Brain microvascular endothelial cell (primary cell): Measurements from ENCODE around the gene ZSCAN10.

ENCODE experiments used
- DNase-seq: peaks from one replicate; pipeline ENCODE4 v3.0.0-alpha.2; 2020
- H3K27ac ChIP-seq: fragments of 250-450 bp; sonication (Bioruptor Pico); 2 replicates; pipeline ENCODE4 v1.5.1; 2020; ENCODE audit warnings: mild to moderate bottlenecking, moderate library complexity
- H3K27me3 ChIP-seq: fragments of 250-450 bp; sonication (Bioruptor Pico); replicated peaks from 2 replicates; pipeline ENCODE4 v1.5.1; 2020; ENCODE audit warnings: mild to moderate bottlenecking
- H3K36me3 ChIP-seq: fragments of 250-450 bp; sonication (Bioruptor Pico); replicated peaks from 2 replicates; pipeline ENCODE4 v1.5.1; 2020; ENCODE audit warnings: mild to moderate bottlenecking
- H3K4me3 ChIP-seq: 2 replicates; pipeline ENCODE4 v1.5.1; 2011; ENCODE audit warnings: low read depth, mild to moderate bottlenecking, control low read depth, low read length, moderate library complexity
- CTCF ChIP-seq: IDR thresholded peaks from 2 replicates; pipeline ENCODE4 v1.5.1; 2011; ENCODE audit warnings: low read depth, mild to moderate bottlenecking, moderate library complexity, low read length, control low read depth, inconsistent platforms; ENCODE audit errors: missing control alignments
- in situ Hi-C: cut with HindIII; loops from 2 replicates; pipeline ENCODE4 v1.10.0; 2017; ENCODE audit warnings: low sequenced_read_pairs, low pct_ligation_motif_present

The ZSCAN10 gene

GRCh38 chr16:3137267-3137666 is 38.2 kb upstream of the ZSCAN10 start:
- no peak for DNase-seq
- Histone ChIP-seq H3K36me3 (peaks cover 18% of the 10 kb centered on the region), H3K27me3 (no peaks in the 10 kb centered on the region), H3K4me3 (no peak overlapping the region), H3K27ac (no peak overlapping the region)
- TF ChIP-seq CTCF, result no peak
- in situ Hi-C loops, result no loop called here

- Histone ChIP-seq H3K27ac (peak overlapping the region; percentile 57), H3K4me3 (peak overlapping the region; percentile 85), H3K36me3 (peaks cover 16% of the 10 kb centered on the region), H3K27me3 (no peaks in the 10 kb centered on the region)
- in situ Hi-C loops, result no loop called here
- no peak for DNase-seq
- no peak for TF ChIP-seq CTCF
These were observed 36.1 kb upstream of the ZSCAN10 start for GRCh38 chr16:3135126-3135715.

GRCh38 chr16:3134338-3135125 is 35.4 kb upstream of the ZSCAN10 start, which contains the start of gene ZNF213:
Gene ZNF213 (plus strand): TSS chr16:3135029. CDS start chr16:3137281, 2,252 bp downstream.
- H3K27me3 ChIP-seq, result no peaks in the 10 kb centered on the region
- peak within 1 kb of the TSS; percentile 99 for H3K4me3 ChIP-seq
- TF ChIP-seq CTCF, result no peak
- DNase-seq, result peak; percentile 98
- in situ Hi-C loops, result no loop called here
- peaks cover 16% of the 10 kb centered on the region for H3K36me3 ChIP-seq
- H3K27ac ChIP-seq, result peak within 1 kb of the TSS; percentile 93

GRCh38 chr16:3133844-3134243 is 34.8 kb upstream of the ZSCAN10 start:
- DNase-seq, result no peak
- Histone ChIP-seq H3K27me3 (no peaks in the 10 kb centered on the region), H3K36me3 (peaks cover 19% of the 10 kb centered on the region), H3K27ac (peak overlapping the region; percentile 93), H3K4me3 (peak overlapping the region; percentile 99)
- in situ Hi-C loops, result no loop called here
- TF ChIP-seq CTCF, result no peak

GRCh38 chr16:3131755-3132377 is 32.8 kb upstream of the ZSCAN10 start:
- Histone ChIP-seq H3K36me3 (peaks cover 30% of the 10 kb centered on the region), H3K27ac (no peak overlapping the region), H3K4me3 (no peak overlapping the region), H3K27me3 (no peaks in the 10 kb centered on the region)
- in situ Hi-C loops, result no loop called here
- peak; percentile 76 for TF ChIP-seq CTCF
- peak; percentile 28 for DNase-seq
